RWPE2 (cell line): ENCODE data around the gene TCTA.

Experiments used
- ATAC-seq: fragments of 200-7000 bp; cut with Tn5 transposase; 3 replicates; pipeline ENCODE4 v1.9.1; 2021; ENCODE audit warnings: low read depth
- DNase-seq: peaks from one replicate; pipeline ENCODE4 v3.0.0-alpha.2; 2020; ENCODE audit warnings: low spot score
- H3K27ac ChIP-seq: fragments of 450-650 bp; 2 replicates; pipeline ENCODE4 v1.5.1; 2017; ENCODE audit warnings: mild to moderate bottlenecking; ENCODE audit not compliant: poor library complexity, severe bottlenecking
- H3K27me3 ChIP-seq: fragments of 250-450 bp; sonication (Bioruptor Pico); 2 replicates; pipeline ENCODE4 v1.5.1; 2021; ENCODE audit warnings: mild to moderate bottlenecking, moderate library complexity; ENCODE audit not compliant: insufficient read depth, poor library complexity, severe bottlenecking
- H3K36me3 ChIP-seq: fragments of 250-450 bp; sonication (Bioruptor Pico); 2 replicates; pipeline ENCODE4 v1.5.1; 2020; ENCODE audit warnings: low read depth, mild to moderate bottlenecking, moderate library complexity
- H3K4me1 ChIP-seq: fragments of 250-450 bp; sonication (Bioruptor Pico); 2 replicates; pipeline ENCODE4 v1.5.1; 2021; ENCODE audit warnings: mild to moderate bottlenecking, moderate library complexity; ENCODE audit not compliant: insufficient read depth, poor library complexity, severe bottlenecking
- H3K4me3 ChIP-seq: fragments of 250-450 bp; sonication (Bioruptor Pico); 2 replicates; pipeline ENCODE4 v1.5.1; 2021; ENCODE audit warnings: mild to moderate bottlenecking, moderate library complexity; ENCODE audit not compliant: severe bottlenecking
- H3K9me3 ChIP-seq: fragments of 250-450 bp; sonication (Bioruptor Pico); 2 replicates; pipeline ENCODE4 v1.5.1; 2021; ENCODE audit warnings: mild to moderate bottlenecking, moderate library complexity; ENCODE audit not compliant: severe bottlenecking
- CTCF ChIP-seq: fragments of 450-650 bp; IDR thresholded peaks from one replicate; pipeline ENCODE4 v1.5.1; 2017; ENCODE audit warnings: mild to moderate bottlenecking, moderate library complexity; ENCODE audit not compliant: poor library complexity, severe bottlenecking

TCTA gene

GRCh38 chr3:49413338-49413734, 1.1 kb downstream of the TCTA start:
- TF ChIP-seq CTCF, result no peak
- peaks cover 31% of the 10 kb centered on the region for H3K36me3 ChIP-seq
- H3K4me1 ChIP-seq, result peaks cover 16% of the 10 kb centered on the region
- H3K27ac ChIP-seq, result peak overlapping the region; percentile 92
- ATAC-seq (no peak), DNase-seq (no peak)
- H3K9me3 ChIP-seq, result no peaks in the 10 kb centered on the region
- no peaks in the 10 kb centered on the region for H3K27me3 ChIP-seq
- peak overlapping the region; percentile 89 for H3K4me3 ChIP-seq

- Histone ChIP-seq H3K4me3 (no peak overlapping the region), H3K4me1 (peaks cover 11% of the 10 kb centered on the region), H3K9me3 (no peaks in the 10 kb centered on the region), H3K36me3 (peaks cover 30% of the 10 kb centered on the region), H3K27ac (no peak overlapping the region), H3K27me3 (no peaks in the 10 kb centered on the region)
- no peak for TF ChIP-seq CTCF
- ATAC-seq, result no peak
- no peak for DNase-seq
These were observed 2.5 kb downstream of the TCTA start for GRCh38 chr3:49414753-49415152.

- no peak overlapping the region for H3K4me3 ChIP-seq
- no peak overlapping the region for H3K27ac ChIP-seq
- no peak for DNase-seq
- H3K36me3 ChIP-seq, result peaks cover 20% of the 10 kb centered on the region
- H3K27me3 ChIP-seq, result no peaks in the 10 kb centered on the region
- no peak for ATAC-seq
- no peak for TF ChIP-seq CTCF
- peaks cover 5% of the 10 kb centered on the region for H3K4me1 ChIP-seq
- no peaks in the 10 kb centered on the region for H3K9me3 ChIP-seq
These were observed 3.8 kb downstream of the TCTA start for GRCh38 chr3:49415931-49416601.

GRCh38 chr3:49416867-49417266, 4.6 kb downstream of the TCTA start:
- no peak overlapping the region for H3K4me3 ChIP-seq
- H3K4me1 ChIP-seq, result peaks cover 9% of the 10 kb centered on the region
- TF ChIP-seq CTCF, result no peak
- H3K36me3 ChIP-seq, result peaks cover 20% of the 10 kb centered on the region
- H3K27ac ChIP-seq, result no peak overlapping the region
- H3K27me3 ChIP-seq, result no peaks in the 10 kb centered on the region
- no peaks in the 10 kb centered on the region for H3K9me3 ChIP-seq
- ATAC-seq (no peak), DNase-seq (no peak)

- TF ChIP-seq CTCF, result no peak
- no peak for DNase-seq
- Histone ChIP-seq H3K9me3 (no peaks in the 10 kb centered on the region), H3K27me3 (no peaks in the 10 kb centered on the region), H3K36me3 (peaks cover 20% of the 10 kb centered on the region), H3K4me1 (peaks cover 9% of the 10 kb centered on the region), H3K4me3 (no peak overlapping the region), H3K27ac (no peak overlapping the region)
- no peak for ATAC-seq
These were observed 5.4 kb downstream of the TCTA start for GRCh38 chr3:49417516-49418120.
